B cell (primary cell): ENCODE data around the gene HLA-B. TPM values are rescaled to one million over a fixed set of nuclear protein-coding genes. Genes with fewer than 3 reads are reported as not detected.

Experiments
- ATAC-seq: fragments of 200-7000 bp; cut with Tn5 transposase; one replicate; pipeline ENCODE4 v1.10.0; 2021; ENCODE audit warnings: low read depth, mild to moderate bottlenecking, moderate number of reproducible peaks, moderate library complexity
- CTCF ChIA-PET: fragments of 350-600 bp; sonication (Branson Sonifier 250); formaldehyde crosslinking; loops from one replicate; lab custom pipeline; 2021; ENCODE audit warnings: antibody characterized with exemption, inconsistent platforms; lab: Charles Lee
- POLR2A ChIA-PET: fragments of 350-600 bp; sonication (Branson Sonifier 250); formaldehyde crosslinking; loops from one replicate; lab custom pipeline; 2021; ENCODE audit warnings: antibody characterized with exemption; lab: Charles Lee
- DNase-seq: peaks from one replicate; pipeline ENCODE4 v3.0.0; 2013
- H2AFZ ChIP-seq: 2 replicates; pipeline ENCODE4 v1.6.1; 2012; ENCODE audit warnings: mild to moderate bottlenecking, low read depth, low read length; ENCODE audit not compliant: insufficient read depth, poor library complexity, severe bottlenecking
- H3K27ac ChIP-seq, 2 donors: 1 replicate in 1 of 2; 2 replicates in 1 of 2; pipeline ENCODE4 v1.5.1; 2012 to 2013; ENCODE audit warnings: low read length in 2 of 2, mild to moderate bottlenecking in 2 of 2, moderate library complexity in 1 of 2
- H3K27me3 ChIP-seq, 4 experiments: fragments of 200-600 bp in 1 of 4; sonication (generic) in 1 of 4; replicated peaks in 1 of 4; 1 replicate in 2 of 4; 2 replicates in 2 of 4; pipeline versions ENCODE4 v1.6.1 to v1.7.0; 2013 to 2016; ENCODE audit warnings: low read length in 3 of 4, mild to moderate bottlenecking in 2 of 4, mixed read lengths in 1 of 4, moderate library complexity in 1 of 4; ENCODE audit not compliant: insufficient read depth in 4 of 4, control insufficient read depth in 3 of 4; ENCODE audit errors: control extremely low read depth in 1 of 4
- H3K36me3 ChIP-seq, 2 experiments: replicated peaks in 1 of 2; 1 replicate in 1 of 2; 2 replicates in 1 of 2; pipeline versions ENCODE4 v1.6.1 to v1.7.1; 2013; ENCODE audit warnings: low read length in 1 of 2; ENCODE audit not compliant: insufficient read depth in 2 of 2, control insufficient read depth in 1 of 2; ENCODE audit errors: control extremely low read depth in 1 of 2, extremely low read depth in 1 of 2
- H3K4me1 ChIP-seq, 2 donors: fragments of 200-600 bp in 1 of 2; sonication (generic) in 1 of 2; 1 replicate in 1 of 2; 2 replicates in 1 of 2; pipeline versions ENCODE4 v1.5.1 to v1.6.1; 2013 to 2017; ENCODE audit warnings: low read length in 2 of 2; ENCODE audit not compliant: control insufficient read depth in 2 of 2, insufficient read depth in 2 of 2
- H3K4me2 ChIP-seq: replicated peaks from 2 replicates; pipeline ENCODE3; 2012; ENCODE audit warnings: mild to moderate bottlenecking, low read depth, low read length; ENCODE audit not compliant: poor library complexity, severe bottlenecking
- H3K4me3 ChIP-seq, 5 experiments: fragments of 200-600 bp in 1 of 5; sonication (generic) in 1 of 5; 1 replicate in 3 of 5; 2 replicates in 2 of 5; pipeline versions ENCODE4 v1.5.1 to v1.7.0; 2011 to 2016; ENCODE audit warnings: low read length in 4 of 5, mild to moderate bottlenecking in 4 of 5, low read depth in 2 of 5, control low read depth in 1 of 5, moderate library complexity in 1 of 5; ENCODE audit not compliant: insufficient read depth in 1 of 5; ENCODE audit errors: control extremely low read depth in 1 of 5, extremely low read depth in 1 of 5
- H3K79me2 ChIP-seq: fragments of 200-600 bp; sonication (generic); one replicate; pipeline ENCODE4 v1.6.0; 2016; ENCODE audit warnings: low read length; ENCODE audit not compliant: control insufficient read depth, insufficient read depth
- H3K9ac ChIP-seq: fragments of 200-600 bp; sonication (generic); 2 replicates; pipeline ENCODE4 v1.6.1; 2017; ENCODE audit warnings: mild to moderate bottlenecking, low read length, moderate library complexity
- H3K9me3 ChIP-seq, 3 donors: one replicate each; pipeline versions ENCODE4 v1.6.1 to v1.7.1; 2013; ENCODE audit warnings: low read length in 2 of 3; ENCODE audit not compliant: control insufficient read depth in 2 of 3, insufficient read depth in 1 of 3; ENCODE audit errors: control extremely low read depth in 1 of 3
- H4K20me1 ChIP-seq: 2 replicates; pipeline ENCODE4 v1.6.0; 2012; ENCODE audit warnings: mild to moderate bottlenecking, low read length; ENCODE audit not compliant: insufficient read depth, control insufficient read depth, poor library complexity, severe bottlenecking
- H3K27ac Mint-ChIP-seq: one replicate; pipeline ENCODE4 v1.8.0; 2021; ENCODE audit warnings: mixed read lengths
- H3K27me3 Mint-ChIP-seq: one replicate; pipeline ENCODE4 v1.8.0; 2021; ENCODE audit warnings: mixed read lengths
- H3K4me1 Mint-ChIP-seq: one replicate; pipeline ENCODE4 v1.8.0; 2021; ENCODE audit warnings: mixed read lengths
- H3K4me3 Mint-ChIP-seq: one replicate; pipeline ENCODE4 v1.8.0; 2021; ENCODE audit warnings: mixed read lengths
- H3K9me3 Mint-ChIP-seq: one replicate; pipeline ENCODE4 v1.8.0; 2022; ENCODE audit warnings: mixed read lengths; ENCODE audit not compliant: insufficient read depth
- CTCF ChIP-seq: fragments of 200-600 bp; IDR thresholded peaks from one replicate; pipeline ENCODE4 v1.8.0; 2022; ENCODE audit warnings: antibody characterized with exemption, mild to moderate bottlenecking
- EZH2 ChIP-seq: IDR thresholded peaks from 2 replicates; pipeline ENCODE4 v1.6.1; 2012; ENCODE audit warnings: borderline replicate concordance, low read depth, mild to moderate bottlenecking, moderate library complexity, low read length; ENCODE audit not compliant: insufficient read depth, poor library complexity, severe bottlenecking
- WGBS: methylation state at CpG from one replicate; pipeline ENCODE4 v1.1.5; 2013; ENCODE audit warnings: missing lambda C conversion rate; ENCODE audit not compliant: insufficient coverage; 5-methylcytosine and 5-hydroxymethylcytosine counted together
- intact Hi-C: fragments of 100-400 bp; cut with micrococcal nuclease; formaldehyde crosslinking; loops from one replicate; pipeline ENCODE4 v1.10.0; 2022
- polyA plus RNA-seq: library from polyadenylated mRNA; depleted of rRNA; stranded (reverse); fragments of >200 nt; gene quantifications from 2 replicates; pipeline ENCODE4 v1.2.3, GENCODE V29; 2012
- total RNA-seq, 2 donors: library from RNA; stranded (reverse); fragments of 120-200 nt in 1 of 2; gene quantifications; 1 replicate in 1 of 2; 2 replicates in 1 of 2; pipeline versions ENCODE4 v1.2.3 to v1.2.4, GENCODE V29; 2013 to 2022

The HLA-B gene
- total and polyA plus RNA-seq, 2 donors (not counting 1 experiment from before 2014, with no cell fraction given) = 4,028 to 7,345 TPM

- no peak for ATAC-seq
- Histone ChIP-seq H3K4me2 (peak overlapping the region; percentile 92), H4K20me1 (peaks cover 60% of the 10 kb centered on the region)
Observed at GRCh38 chr6:31354864-31355582, 2.0 kb downstream of the HLA-B start.

More at GRCh38 chr6:31354864-31355582, 2.0 kb downstream of the HLA-B start:
- no peak overlapping the region for H2AFZ ChIP-seq
- H3K9me3 ChIP-seq = no peaks in the 10 kb centered on the region
- intact Hi-C loops = loop anchor here (5.0 to 10.0 kb wide), 3 partner anchors 47 to 740 kb away; partner anchors contain the start of genes MICA, MRPS18B and PPP1R10
- WGBS = 50% methylated on average over 2 of the region's 11 CpGs
- peak overlapping the region; percentile 99 for H3K4me3 Mint-ChIP-seq
- CTCF ChIA-PET = interaction anchor here (1.1 to 4.2 kb wide), 2 partner anchors 11 to 152 kb away, joined by 3 to 21 read pairs; no protein-coding TSS in a partner anchor
- no peaks in the 10 kb centered on the region for H3K27me3 Mint-ChIP-seq
- no peaks in the 10 kb centered on the region for H3K27me3 ChIP-seq
- H3K9me3 Mint-ChIP-seq = no peaks in the 10 kb centered on the region
- peak overlapping the region; percentile 100 for H3K27ac Mint-ChIP-seq
- H3K27ac ChIP-seq = peak overlapping the region; percentile 8 to 49
- peak; percentile 60 for DNase-seq
- no peak for TF ChIP-seq CTCF
- TF ChIP-seq EZH2 = no peak
- peaks cover 61 to 62% of the 10 kb centered on the region in 2 donors for H3K4me1 ChIP-seq
- H3K36me3 ChIP-seq = peaks cover 2 to 36% of the 10 kb centered on the region in 2 experiments
- peaks cover 63% of the 10 kb centered on the region for H3K79me2 ChIP-seq
- H3K9ac ChIP-seq = peak overlapping the region; percentile 100
- H3K4me1 Mint-ChIP-seq = peaks cover 74% of the 10 kb centered on the region
- H3K4me3 ChIP-seq = peak overlapping the region; percentile 67 to 98 (median 88)
- POLR2A ChIA-PET = interaction anchor here (0.7 to 1.9 kb wide), 4 partner anchors 12 to 85 kb away, joined by 4 to 38 read pairs (median 6); no protein-coding TSS in a partner anchor
